ENCODE results near the gene MFSD12.

Gene MFSD12

GRCh38 chr19:3557461-3558248 is at the start of gene MFSD12:
MFSD12 (minus strand) TSS chr19:3557586; CDS start chr19:3557403, 183 bp downstream.
- H3K9ac ChIP-seq, result peak within 1 kb of the TSS; percentile 78 to 94 (median 86)
- peak within 1 kb of the TSS; percentile 66 to 82 (median 79); a peak in 21 of 22 replicates for H3K27ac ChIP-seq
- no peaks in the 10 kb centered on the region for H3K36me3 ChIP-seq
- peaks cover 7 to 45% (median 28%) of the 10 kb centered on the region in 11 experiments; a peak in 19 of 22 replicates for H4K20me1 ChIP-seq
- H3K4me3 ChIP-seq, result peak within 1 kb of the TSS; percentile 91 to 100 (median 98)
- H3K27me3 ChIP-seq, result no peaks in the 10 kb centered on the region
- peak within 1 kb of the TSS; percentile 74 to 99 (median 94) for H3K4me2 ChIP-seq
- peaks cover 59 to 85% (median 78%) of the 10 kb centered on the region in 10 experiments for H3K4me1 ChIP-seq
- no peaks in the 10 kb centered on the region for H3K9me3 ChIP-seq (replicated peaks in 1 of 11)
- TF ChIP-seq Cebpa-rat (IDR thresholded peaks at IDR 0.05), result no peak

- peak within 1 kb of the TSS in 8 of 10 experiments; percentile 28 to 68 (median 49); a peak in 14 of 20 replicates for H3K4me3 ChIP-seq
- peaks cover 55 to 88% (median 84%) of the 10 kb centered on the region in 10 experiments for H3K4me1 ChIP-seq
- H3K36me3 ChIP-seq, result peaks cover 8 to 16% (median 10%) of the 10 kb centered on the region in 11 experiments
- H3K9me3 ChIP-seq (replicated peaks in 1 of 11), result peaks cover 0 to 4% (median 0%) of the 10 kb centered on the region in 11 experiments; a peak in 2 of 22 replicates
- peak within 1 kb of the TSS; percentile 79 to 98 (median 92) for H3K4me2 ChIP-seq
- peak within 1 kb of the TSS; percentile 26 to 71 (median 51); a peak in 16 of 22 replicates for H3K9ac ChIP-seq
- peak within 1 kb of the TSS in 10 of 11 experiments; percentile 8 to 76 (median 48); a peak in 14 of 22 replicates for H3K27ac ChIP-seq
- TF ChIP-seq Cebpa-rat (IDR thresholded peaks at IDR 0.05), result no peak
- H4K20me1 ChIP-seq, result peaks cover 0 to 33% (median 15%) of the 10 kb centered on the region in 11 experiments; a peak in 14 of 22 replicates
- H3K27me3 ChIP-seq, result peaks cover 13 to 28% (median 25%) of the 10 kb centered on the region in 11 experiments
Measured at GRCh38 chr19:3606690-3607289, 49.4 kb upstream of the MFSD12 start, which contains the start of gene TBXA2R. TBXA2R (minus strand) TSS chr19:3606875; CDS start chr19:3600634, 6,241 bp downstream.

- peak overlapping the region in 8 of 10 experiments; percentile 28 to 68 (median 49); a peak in 13 of 20 replicates for H3K4me3 ChIP-seq
Measured at GRCh38 chr19:3606174-3606689, 48.8 kb upstream of the MFSD12 start.

DNA sequence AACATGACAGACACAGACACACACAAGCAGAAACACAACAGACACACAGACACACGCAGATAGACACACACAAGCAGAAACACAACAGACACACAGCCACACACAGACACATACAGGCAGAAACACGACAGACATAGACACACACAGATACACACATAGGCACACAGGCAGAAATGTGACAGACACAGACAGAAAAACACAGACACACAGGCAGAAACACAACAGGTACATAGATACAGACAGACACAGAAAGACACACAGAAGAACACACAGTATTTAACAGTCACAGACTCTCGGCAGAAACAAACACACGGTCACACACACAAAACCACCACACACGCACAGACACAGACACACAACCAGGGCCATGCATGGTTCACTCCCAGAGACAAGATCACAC is 48.4 kb upstream of the MFSD12 start:
- Histone ChIP-seq H3K9me3 (replicated peaks in 1 of 11) (peaks cover 0 to 6% (median 0%) of the 10 kb centered on the region in 11 experiments; a peak in 3 of 22 replicates), H3K36me3 (peaks cover 0 to 6% (median 0%) of the 10 kb centered on the region in 11 experiments; a peak in 5 of 22 replicates), H3K4me2 (peak overlapping the region; percentile 79 to 98 (median 92)), H3K4me3 (peak overlapping the region in 7 of 10 experiments; percentile 28 to 68 (median 50); a peak in 12 of 20 replicates), H3K4me1 (peaks cover 55 to 82% (median 76%) of the 10 kb centered on the region in 10 experiments), H3K27me3 (peaks cover 13 to 28% (median 25%) of the 10 kb centered on the region in 11 experiments), H4K20me1 (peaks cover 0 to 23% (median 7%) of the 10 kb centered on the region in 11 experiments; a peak in 11 of 22 replicates), H3K27ac (peak overlapping the region in 1 of 11 experiments; percentile 8; a peak in 1 of 22 replicates), H3K9ac (peak overlapping the region in 9 of 11 experiments; percentile 12 to 71 (median 52); a peak in 10 of 22 replicates)
- no peak for TF ChIP-seq Cebpa-rat (IDR thresholded peaks at IDR 0.05)

More at GRCh38 chr19:3606174-3606689, 48.8 kb upstream of the MFSD12 start:
- Histone ChIP-seq H3K36me3 (peaks cover 2 to 11% (median 4%) of the 10 kb centered on the region in 11 experiments; a peak in 21 of 22 replicates), H4K20me1 (peaks cover 0 to 27% (median 12%) of the 10 kb centered on the region in 11 experiments; a peak in 13 of 22 replicates), H3K27ac (no peak overlapping the region), H3K4me1 (peaks cover 55 to 83% (median 80%) of the 10 kb centered on the region in 10 experiments), H3K9me3 (replicated peaks in 1 of 11) (peaks cover 0 to 4% (median 0%) of the 10 kb centered on the region in 11 experiments; a peak in 2 of 22 replicates), H3K4me2 (peak overlapping the region; percentile 79 to 98 (median 92)), H3K9ac (peak overlapping the region in 9 of 11 experiments; percentile 12 to 71 (median 52); a peak in 13 of 22 replicates), H3K27me3 (peaks cover 13 to 28% (median 25%) of the 10 kb centered on the region in 11 experiments)
- TF ChIP-seq Cebpa-rat (IDR thresholded peaks at IDR 0.05), result no peak

- TF ChIP-seq Cebpa-rat (IDR thresholded peaks at IDR 0.05), result no peak
- Histone ChIP-seq H3K36me3 (peaks cover 0 to 6% (median 0%) of the 10 kb centered on the region in 11 experiments; a peak in 4 of 22 replicates), H3K4me1 (peaks cover 55 to 82% (median 73%) of the 10 kb centered on the region in 10 experiments), H3K9ac (peak overlapping the region in 8 of 11 experiments; percentile 28 to 71 (median 50); a peak in 10 of 22 replicates), H3K4me2 (peak overlapping the region; percentile 79 to 98 (median 92)), H3K27me3 (peaks cover 13 to 28% (median 25%) of the 10 kb centered on the region in 11 experiments), H4K20me1 (peaks cover 0 to 19% (median 5%) of the 10 kb centered on the region in 11 experiments; a peak in 10 of 22 replicates), H3K9me3 (replicated peaks in 1 of 11) (peaks cover 0 to 10% (median 0%) of the 10 kb centered on the region in 11 experiments; a peak in 5 of 22 replicates), H3K27ac (peak overlapping the region in 3 of 11 experiments; percentile 8 to 56 (median 50); a peak in 5 of 22 replicates), H3K4me3 (peak overlapping the region in 7 of 10 experiments; percentile 16 to 68 (median 50); a peak in 11 of 20 replicates)
Measured at GRCh38 chr19:3605361-3605760, 48.0 kb upstream of the MFSD12 start.

GRCh38 chr19:3604987-3605343 is 47.6 kb upstream of the MFSD12 start:
- Histone ChIP-seq H3K36me3 (peaks cover 0 to 5% (median 0%) of the 10 kb centered on the region in 11 experiments; a peak in 4 of 22 replicates), H3K27me3 (peaks cover 13 to 28% (median 25%) of the 10 kb centered on the region in 11 experiments), H3K9ac (peak overlapping the region in 10 of 11 experiments; percentile 16 to 71 (median 47); a peak in 13 of 22 replicates), H3K4me3 (peak overlapping the region in 8 of 10 experiments; percentile 7 to 68 (median 40); a peak in 13 of 20 replicates), H4K20me1 (peaks cover 0 to 15% (median 1%) of the 10 kb centered on the region in 11 experiments; a peak in 8 of 22 replicates), H3K4me2 (peak overlapping the region; percentile 79 to 98 (median 92)), H3K4me1 (peaks cover 51 to 82% (median 71%) of the 10 kb centered on the region in 10 experiments), H3K9me3 (replicated peaks in 1 of 11) (peaks cover 0 to 14% (median 0%) of the 10 kb centered on the region in 11 experiments; a peak in 5 of 22 replicates), H3K27ac (peak overlapping the region in 4 of 11 experiments; percentile 8 to 56 (median 36); a peak in 9 of 22 replicates)
- no peak for TF ChIP-seq Cebpa-rat (IDR thresholded peaks at IDR 0.05)

DNA sequence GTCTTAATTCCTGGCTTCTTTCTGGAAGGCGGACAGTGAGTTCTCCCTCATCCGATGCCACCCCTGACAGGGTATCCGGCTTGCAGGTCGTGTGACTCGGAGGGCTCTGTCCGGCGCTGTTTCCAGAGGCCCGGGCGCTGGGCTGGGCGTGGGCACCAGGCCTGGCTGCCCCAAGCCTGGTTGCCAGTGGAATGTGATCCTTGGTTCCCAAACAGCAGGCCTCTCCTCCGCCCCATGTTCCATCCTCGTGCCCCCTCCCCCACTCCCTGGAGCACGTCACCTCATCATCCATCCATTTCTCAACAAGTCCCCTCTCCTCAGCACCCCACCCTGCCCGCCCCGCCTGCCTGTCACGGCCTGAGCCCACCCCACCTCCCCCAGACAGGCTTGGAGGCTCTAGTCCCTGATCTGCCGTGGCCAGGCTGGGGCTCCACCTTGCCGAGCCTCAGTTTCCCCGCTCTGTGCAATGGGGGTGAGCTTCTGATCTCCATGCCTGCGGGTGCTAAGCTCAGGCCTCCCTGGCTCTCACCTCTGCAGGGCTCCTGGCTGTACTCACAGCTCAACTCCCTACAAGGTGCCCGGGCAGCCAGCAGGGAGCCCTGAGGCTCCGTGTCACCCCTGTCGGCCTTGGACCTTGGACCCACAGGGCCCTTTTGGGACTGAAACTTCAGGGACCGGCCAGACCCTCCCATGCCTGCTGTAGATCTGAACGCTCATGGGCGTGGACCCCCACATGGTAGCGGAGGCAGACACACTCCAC is 47.0 kb upstream of the MFSD12 start:
- Histone ChIP-seq H3K27me3 (peaks cover 13 to 28% (median 25%) of the 10 kb centered on the region in 11 experiments), H3K9me3 (replicated peaks in 1 of 11) (peaks cover 0 to 17% (median 0%) of the 10 kb centered on the region in 11 experiments; a peak in 4 of 22 replicates), H3K4me1 (peaks cover 45 to 81% (median 65%) of the 10 kb centered on the region in 10 experiments), H3K36me3 (peaks cover 0 to 10% (median 0%) of the 10 kb centered on the region in 11 experiments; a peak in 1 of 22 replicates), H3K9ac (peak overlapping the region in 10 of 11 experiments; percentile 16 to 71 (median 47); a peak in 12 of 22 replicates), H4K20me1 (peaks cover 0 to 13% (median 0%) of the 10 kb centered on the region in 11 experiments; a peak in 4 of 22 replicates), H3K27ac (peak overlapping the region in 4 of 11 experiments; percentile 21 to 56 (median 42); a peak in 10 of 22 replicates), H3K4me2 (peak overlapping the region; percentile 79 to 98 (median 92)), H3K4me3 (peak overlapping the region in 8 of 10 experiments; percentile 7 to 68 (median 40); a peak in 13 of 20 replicates)
- no peak for TF ChIP-seq Cebpa-rat (IDR thresholded peaks at IDR 0.05)

Data from BLaER1 treated with 17β-estradiol and CSF1 and Interleukin-3, amounts not matched to agents 10 nM and 100 nM (cell line).